Measurements from ENCODE around the gene RNF181. TPM values are rescaled to one million over a fixed set of nuclear protein-coding genes. Genes with fewer than 3 reads are reported as not detected.

The RNF181 gene
- total RNA-seq, 1 experiment from 2014 or later = 125 TPM

DNA sequence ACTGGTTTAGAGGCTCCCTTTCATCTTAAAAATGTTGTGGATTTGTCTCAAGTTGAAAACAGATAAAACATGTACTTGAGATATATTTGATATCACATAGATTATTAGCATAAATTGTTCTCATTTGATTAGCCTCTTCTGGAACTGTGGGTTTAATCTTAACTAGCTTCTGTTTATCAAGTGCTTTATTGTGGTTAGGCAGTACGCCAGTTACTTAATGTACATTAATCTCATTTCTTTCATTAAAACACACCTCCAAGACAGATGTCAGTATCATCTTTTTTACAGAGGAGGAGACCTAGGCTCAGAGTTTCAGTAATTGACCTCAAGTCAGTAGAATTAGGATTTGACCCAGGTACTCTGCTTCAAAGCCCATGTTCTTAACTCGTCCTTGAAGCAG is 50.6 kb downstream of the RNF181 start:
- Mint-ChIP-seq H3K9me3 (ENCODE audit: unreplicated experiment) (no peaks in the 10 kb centered on the region), H3K27ac (ENCODE audit: low read depth, unreplicated experiment) (no peak overlapping the region), H3K27me3 (ENCODE audit: insufficient read depth, unreplicated experiment) (no peaks in the 10 kb centered on the region), H3K4me1 (ENCODE audit: insufficient read depth, unreplicated experiment) (peaks cover 10% of the 10 kb centered on the region), H3K4me3 (ENCODE audit: unreplicated experiment) (no peak overlapping the region), H3K36me3 (ENCODE audit: insufficient read depth, unreplicated experiment) (peaks cover 97% of the 10 kb centered on the region)
- DNase-seq (ENCODE audit: unreplicated experiment) = no peak
- BruUV-seq (replicated peaks) = no TSS peak
- CTCF ChIA-PET = interaction anchor here (1.6 to 1.9 kb wide), 3 partner anchors 9 to 60 kb away, joined by 3 to 22 read pairs (median 8); no protein-coding TSS in a partner anchor
- TF ChIP-seq, protein P1, sequence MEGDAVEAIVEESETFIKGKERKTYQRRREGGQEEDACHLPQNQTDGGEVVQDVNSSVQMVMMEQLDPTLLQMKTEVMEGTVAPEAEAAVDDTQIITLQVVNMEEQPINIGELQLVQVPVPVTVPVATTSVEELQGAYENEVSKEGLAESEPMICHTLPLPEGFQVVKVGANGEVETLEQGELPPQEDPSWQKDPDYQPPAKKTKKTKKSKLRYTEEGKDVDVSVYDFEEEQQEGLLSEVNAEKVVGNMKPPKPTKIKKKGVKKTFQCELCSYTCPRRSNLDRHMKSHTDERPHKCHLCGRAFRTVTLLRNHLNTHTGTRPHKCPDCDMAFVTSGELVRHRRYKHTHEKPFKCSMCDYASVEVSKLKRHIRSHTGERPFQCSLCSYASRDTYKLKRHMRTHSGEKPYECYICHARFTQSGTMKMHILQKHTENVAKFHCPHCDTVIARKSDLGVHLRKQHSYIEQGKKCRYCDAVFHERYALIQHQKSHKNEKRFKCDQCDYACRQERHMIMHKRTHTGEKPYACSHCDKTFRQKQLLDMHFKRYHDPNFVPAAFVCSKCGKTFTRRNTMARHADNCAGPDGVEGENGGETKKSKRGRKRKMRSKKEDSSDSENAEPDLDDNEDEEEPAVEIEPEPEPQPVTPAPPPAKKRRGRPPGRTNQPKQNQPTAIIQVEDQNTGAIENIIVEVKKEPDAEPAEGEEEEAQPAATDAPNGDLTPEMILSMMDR (IDR thresholded peaks at IDR 0.05; ENCODE audit: unreplicated experiment) = no peak
- POLR2A ChIA-PET = no interaction called here
- intact Hi-C loops (cut with micrococcal nuclease) = no loop called here

Other genes with a start within 250 kb of the RNF181 start
- gene RETSAT, start 241.2 kb upstream of the RNF181 start, total RNA-seq (2022) = 59.2 and 60.4 TPM in 2 replicates
- 16.2 and 16.7 TPM in 2 replicates for gene ELMOD3, start 241.0 kb upstream of the RNF181 start, total RNA-seq (2022)
- 173 and 188 TPM in 2 replicates for gene CAPG, start 185.4 kb upstream of the RNF181 start, total RNA-seq (2022)
- 0.84 and 2.2 TPM in 2 replicates for gene SH2D6, start 177.0 kb upstream of the RNF181 start, total RNA-seq (2022)
- 348 and 366 TPM in 2 replicates for gene MAT2A, start 56.6 kb upstream of the RNF181 start, total RNA-seq (2022)
- gene GGCX, start 34.3 kb upstream of the RNF181 start, total RNA-seq (2022) = 49.1 and 52.2 TPM in 2 replicates
- 49.9 and 56.0 TPM in 2 replicates for gene VAMP8, start 18.2 kb upstream of the RNF181 start, total RNA-seq (2022)
- 1.6 and 3.0 TPM in 2 replicates for gene VAMP5, start 11.3 kb upstream of the RNF181 start, total RNA-seq (2022)
- gene TMEM150A, start 7.0 kb downstream of the RNF181 start, total RNA-seq (2022) = 12.5 and 14.5 TPM in 2 replicates
- gene C2orf68, start 16.3 kb downstream of the RNF181 start, total RNA-seq (2022) = 34.3 and 35.5 TPM in 2 replicates
- gene USP39, start 20.4 kb downstream of the RNF181 start, total RNA-seq (2022) = 36.7 and 43.8 TPM in 2 replicates
- 0.26 and 0.32 TPM in 2 replicates for gene SFTPB, start 72.5 kb downstream of the RNF181 start, total RNA-seq (2022)
- gene GNLY, start 98.6 kb downstream of the RNF181 start, total RNA-seq (2022) = not detected in 2 replicates
- 0.72 and 1.2 TPM in 2 replicates for gene ATOH8, start 158.2 kb downstream of the RNF181 start, total RNA-seq (2022)

Data from MCF 10A (cell line).